SK-N-SH treated with all-trans-retinoic acid at 6 μM for 48 hours (cell line): ENCODE data around the gene FUOM.

Source experiments
- ARNTL ChIP-seq: fragments of 450-650 bp; formaldehyde crosslinking; IDR thresholded peaks from 2 replicates; pipeline ENCODE4 v1.5.0; 2020; ENCODE audit warnings: low read depth, mild to moderate bottlenecking, moderate library complexity, borderline replicate concordance
- CSDC2 ChIP-seq: fragments of 250-450 bp; sonication (Bioruptor Pico); IDR thresholded peaks from 2 replicates; pipeline ENCODE4 v1.5.0; 2020; ENCODE audit warnings: mild to moderate bottlenecking, moderate library complexity
- OSR1 ChIP-seq: fragments of 250-450 bp; sonication (Bioruptor Pico); IDR thresholded peaks from 2 replicates; pipeline ENCODE4 v1.8.0; 2022; ENCODE audit warnings: moderate library complexity, mild to moderate bottlenecking, inconsistent platforms
- TCF4 ChIP-seq: fragments of 250-450 bp; sonication (Bioruptor Pico); IDR thresholded peaks from 2 replicates; pipeline ENCODE4 v1.8.0; 2021; ENCODE audit warnings: mild to moderate bottlenecking, moderate library complexity, borderline replicate concordance
- TOX ChIP-seq: fragments of 250-450 bp; sonication (Bioruptor Pico); IDR thresholded peaks from 2 replicates; pipeline ENCODE4 v1.8.0; 2021; ENCODE audit warnings: mild to moderate bottlenecking, moderate library complexity, borderline replicate concordance
- ZC3H10 ChIP-seq: fragments of 250-450 bp; sonication (Bioruptor Pico); IDR thresholded peaks from 2 replicates; pipeline ENCODE4 v1.5.1; 2021; ENCODE audit warnings: mild to moderate bottlenecking, moderate library complexity
- ZFP3 ChIP-seq: fragments of 250-450 bp; sonication (Bioruptor Pico); IDR thresholded peaks from 2 replicates; pipeline ENCODE4 v1.5.0; 2020; ENCODE audit warnings: mild to moderate bottlenecking, moderate library complexity
- ZFP30 ChIP-seq: fragments of 450-650 bp; formaldehyde crosslinking; IDR thresholded peaks from 2 replicates; pipeline ENCODE4 v1.5.0; 2022; ENCODE audit warnings: mild to moderate bottlenecking, moderate library complexity
- TF ChIP-seq, protein P1 (sequence below): fragments of 250-450 bp; sonication (Bioruptor Pico); IDR thresholded peaks from 2 replicates; pipeline ENCODE4 v1.5.1; 2020; ENCODE audit warnings: low read depth, mild to moderate bottlenecking, moderate library complexity
- TF ChIP-seq, protein P2 (sequence below): fragments of 250-450 bp; sonication (Bioruptor Pico); IDR thresholded peaks from 2 replicates; pipeline ENCODE4 v1.8.0; 2020; ENCODE audit warnings: mild to moderate bottlenecking, moderate library complexity, borderline replicate concordance
- TF ChIP-seq, protein P3 (sequence below): fragments of 250-450 bp; sonication (Bioruptor Pico); IDR thresholded peaks from 2 replicates; pipeline ENCODE4 v1.5.0; 2020; ENCODE audit warnings: mild to moderate bottlenecking, moderate library complexity
- TF ChIP-seq, protein P4 (sequence below): fragments of 250-450 bp; sonication (Bioruptor Pico); IDR thresholded peaks from 2 replicates; pipeline ENCODE4 v1.8.0; 2021; ENCODE audit warnings: low read depth, mild to moderate bottlenecking, moderate library complexity, borderline replicate concordance

- TF ChIP-seq ZFP30 (CRISPR knock-in tag) = no peak
- TF ChIP-seq OSR1 (CRISPR knock-in tag) = no peak
- TF ChIP-seq, protein P1, sequence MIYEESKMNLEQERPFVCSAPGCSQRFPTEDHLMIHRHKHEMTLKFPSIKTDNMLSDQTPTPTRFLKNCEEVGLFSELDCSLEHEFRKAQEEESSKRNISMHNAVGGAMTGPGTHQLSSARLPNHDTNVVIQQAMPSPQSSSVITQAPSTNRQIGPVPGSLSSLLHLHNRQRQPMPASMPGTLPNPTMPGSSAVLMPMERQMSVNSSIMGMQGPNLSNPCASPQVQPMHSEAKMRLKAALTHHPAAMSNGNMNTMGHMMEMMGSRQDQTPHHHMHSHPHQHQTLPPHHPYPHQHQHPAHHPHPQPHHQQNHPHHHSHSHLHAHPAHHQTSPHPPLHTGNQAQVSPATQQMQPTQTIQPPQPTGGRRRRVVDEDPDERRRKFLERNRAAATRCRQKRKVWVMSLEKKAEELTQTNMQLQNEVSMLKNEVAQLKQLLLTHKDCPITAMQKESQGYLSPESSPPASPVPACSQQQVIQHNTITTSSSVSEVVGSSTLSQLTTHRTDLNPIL (CRISPR knock-in tag) = no peak
- TF ChIP-seq, protein P2, sequence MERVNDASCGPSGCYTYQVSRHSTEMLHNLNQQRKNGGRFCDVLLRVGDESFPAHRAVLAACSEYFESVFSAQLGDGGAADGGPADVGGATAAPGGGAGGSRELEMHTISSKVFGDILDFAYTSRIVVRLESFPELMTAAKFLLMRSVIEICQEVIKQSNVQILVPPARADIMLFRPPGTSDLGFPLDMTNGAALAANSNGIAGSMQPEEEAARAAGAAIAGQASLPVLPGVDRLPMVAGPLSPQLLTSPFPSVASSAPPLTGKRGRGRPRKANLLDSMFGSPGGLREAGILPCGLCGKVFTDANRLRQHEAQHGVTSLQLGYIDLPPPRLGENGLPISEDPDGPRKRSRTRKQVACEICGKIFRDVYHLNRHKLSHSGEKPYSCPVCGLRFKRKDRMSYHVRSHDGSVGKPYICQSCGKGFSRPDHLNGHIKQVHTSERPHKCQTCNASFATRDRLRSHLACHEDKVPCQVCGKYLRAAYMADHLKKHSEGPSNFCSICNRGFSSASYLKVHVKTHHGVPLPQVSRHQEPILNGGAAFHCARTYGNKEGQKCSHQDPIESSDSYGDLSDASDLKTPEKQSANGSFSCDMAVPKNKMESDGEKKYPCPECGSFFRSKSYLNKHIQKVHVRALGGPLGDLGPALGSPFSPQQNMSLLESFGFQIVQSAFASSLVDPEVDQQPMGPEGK (CRISPR knock-in tag) = no peak
- TF ChIP-seq TCF4 (CRISPR knock-in tag) = no peak
- TF ChIP-seq ZFP3 (CRISPR knock-in tag) = no peak
- TF ChIP-seq ARNTL = no peak
- no peak for TF ChIP-seq CSDC2 (CRISPR knock-in tag)
- no peak for TF ChIP-seq ZC3H10
- TF ChIP-seq, protein P3, sequence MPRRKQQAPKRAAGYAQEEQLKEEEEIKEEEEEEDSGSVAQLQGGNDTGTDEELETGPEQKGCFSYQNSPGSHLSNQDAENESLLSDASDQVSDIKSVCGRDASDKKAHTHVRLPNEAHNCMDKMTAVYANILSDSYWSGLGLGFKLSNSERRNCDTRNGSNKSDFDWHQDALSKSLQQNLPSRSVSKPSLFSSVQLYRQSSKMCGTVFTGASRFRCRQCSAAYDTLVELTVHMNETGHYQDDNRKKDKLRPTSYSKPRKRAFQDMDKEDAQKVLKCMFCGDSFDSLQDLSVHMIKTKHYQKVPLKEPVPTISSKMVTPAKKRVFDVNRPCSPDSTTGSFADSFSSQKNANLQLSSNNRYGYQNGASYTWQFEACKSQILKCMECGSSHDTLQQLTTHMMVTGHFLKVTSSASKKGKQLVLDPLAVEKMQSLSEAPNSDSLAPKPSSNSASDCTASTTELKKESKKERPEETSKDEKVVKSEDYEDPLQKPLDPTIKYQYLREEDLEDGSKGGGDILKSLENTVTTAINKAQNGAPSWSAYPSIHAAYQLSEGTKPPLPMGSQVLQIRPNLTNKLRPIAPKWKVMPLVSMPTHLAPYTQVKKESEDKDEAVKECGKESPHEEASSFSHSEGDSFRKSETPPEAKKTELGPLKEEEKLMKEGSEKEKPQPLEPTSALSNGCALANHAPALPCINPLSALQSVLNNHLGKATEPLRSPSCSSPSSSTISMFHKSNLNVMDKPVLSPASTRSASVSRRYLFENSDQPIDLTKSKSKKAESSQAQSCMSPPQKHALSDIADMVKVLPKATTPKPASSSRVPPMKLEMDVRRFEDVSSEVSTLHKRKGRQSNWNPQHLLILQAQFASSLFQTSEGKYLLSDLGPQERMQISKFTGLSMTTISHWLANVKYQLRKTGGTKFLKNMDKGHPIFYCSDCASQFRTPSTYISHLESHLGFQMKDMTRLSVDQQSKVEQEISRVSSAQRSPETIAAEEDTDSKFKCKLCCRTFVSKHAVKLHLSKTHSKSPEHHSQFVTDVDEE (CRISPR knock-in tag) = no peak
- TF ChIP-seq, protein P4, sequence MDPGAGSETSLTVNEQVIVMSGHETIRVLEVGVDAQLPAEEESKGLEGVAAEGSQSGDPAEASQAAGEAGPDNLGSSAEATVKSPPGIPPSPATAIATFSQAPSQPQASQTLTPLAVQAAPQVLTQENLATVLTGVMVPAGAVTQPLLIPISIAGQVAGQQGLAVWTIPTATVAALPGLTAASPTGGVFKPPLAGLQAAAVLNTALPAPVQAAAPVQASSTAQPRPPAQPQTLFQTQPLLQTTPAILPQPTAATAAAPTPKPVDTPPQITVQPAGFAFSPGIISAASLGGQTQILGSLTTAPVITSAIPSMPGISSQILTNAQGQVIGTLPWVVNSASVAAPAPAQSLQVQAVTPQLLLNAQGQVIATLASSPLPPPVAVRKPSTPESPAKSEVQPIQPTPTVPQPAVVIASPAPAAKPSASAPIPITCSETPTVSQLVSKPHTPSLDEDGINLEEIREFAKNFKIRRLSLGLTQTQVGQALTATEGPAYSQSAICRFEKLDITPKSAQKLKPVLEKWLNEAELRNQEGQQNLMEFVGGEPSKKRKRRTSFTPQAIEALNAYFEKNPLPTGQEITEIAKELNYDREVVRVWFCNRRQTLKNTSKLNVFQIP (CRISPR knock-in tag) = no peak
- TF ChIP-seq TOX = no peak
Observed at GRCh38 chr10:133357285-133358161, at the start of gene FUOM.
